GM19324 (cell line): ENCODE data around the gene GABARAPL1.
"Not testable (repeated sequence)": the region's sequence is repeated elsewhere in the genome, so short reads cannot be mapped to it uniquely, and the experiment has no call there.

Source experiments
- ATAC-seq: cut with Tn5 transposase; IDR thresholded peaks from one replicate; pipeline ENCODE4 v1.9.1; 2021; ENCODE audit warnings: mild to moderate bottlenecking, moderate library complexity; ENCODE audit not compliant: unreplicated experiment, low FRiP score

The GABARAPL1 gene

DNA sequence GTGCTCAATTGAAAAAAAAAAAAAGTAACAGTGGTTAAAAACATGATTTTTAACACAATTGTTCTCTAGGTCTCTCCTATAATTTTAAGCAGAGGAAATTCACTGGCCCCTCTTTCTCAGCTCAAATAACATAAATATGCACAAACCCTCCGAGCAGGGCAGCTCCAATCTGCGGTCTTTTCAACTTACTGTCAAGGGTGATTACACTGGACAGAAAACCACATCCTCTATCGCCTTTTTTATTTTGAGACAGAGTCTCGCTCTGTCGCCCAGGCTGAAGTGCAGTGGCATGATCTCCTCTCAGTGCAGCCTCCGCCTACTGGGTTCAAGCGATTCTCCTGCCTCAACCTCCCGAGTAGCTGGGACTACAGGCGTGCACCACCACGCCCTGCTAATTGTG is 16.5 kb upstream of the GABARAPL1 start:
- ATAC-seq, result no peak

DNA sequence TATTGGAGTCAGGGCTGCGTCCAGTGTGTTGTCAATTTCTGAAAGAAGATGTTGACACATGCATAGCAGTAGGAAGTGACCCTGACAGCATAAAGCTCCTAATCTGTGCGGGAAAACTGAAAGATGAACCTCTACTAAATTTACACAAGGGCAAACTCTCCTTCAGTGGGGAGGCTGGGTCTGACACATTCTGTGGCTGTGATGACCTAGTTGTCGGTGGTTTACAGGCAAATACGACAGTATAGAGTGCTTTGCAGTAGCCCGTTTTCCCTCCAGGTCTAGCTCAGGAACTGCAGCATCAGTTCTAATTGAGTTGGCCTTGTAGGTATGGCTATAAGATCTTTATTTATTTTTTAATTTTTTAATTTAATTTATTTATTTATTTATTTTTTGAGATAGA is 14.8 kb upstream of the GABARAPL1 start:
- ATAC-seq, result no peak

DNA sequence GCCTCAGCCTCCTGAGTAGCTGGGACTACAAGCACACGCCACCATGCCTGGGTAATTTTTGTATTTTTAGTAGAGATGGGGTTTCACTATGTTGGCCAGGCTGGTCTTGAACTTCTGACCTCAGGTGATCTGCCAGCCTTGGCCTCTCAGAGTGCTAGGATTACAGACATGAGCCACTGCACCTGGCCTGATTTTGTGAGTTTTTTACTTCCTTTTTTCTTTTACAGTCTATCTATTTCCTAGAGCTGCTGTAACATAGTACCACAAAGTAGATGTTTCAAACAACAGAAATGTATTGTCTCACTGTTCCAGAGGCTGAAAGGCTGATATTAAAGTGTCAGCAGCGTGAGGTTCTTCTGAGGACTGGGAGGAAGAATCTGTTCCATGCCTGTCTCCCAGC is 8.2 kb upstream of the GABARAPL1 start:
- not testable (repeated sequence) for ATAC-seq

GRCh38 chr12:10205220-10205807 is 7.4 kb upstream of the GABARAPL1 start:
- ATAC-seq, result no peak

- ATAC-seq, result no peak
These were observed 5.5 kb upstream of the GABARAPL1 start for GRCh38 chr12:10207136-10207535.

- no peak for ATAC-seq
These were observed 2.5 kb upstream of the GABARAPL1 start for GRCh38 chr12:10210225-10210624.

GRCh38 chr12:10211101-10211939 is 1.4 kb upstream of the GABARAPL1 start:
- no peak for ATAC-seq

GRCh38 chr12:10211940-10212738 is 538 bp upstream of the GABARAPL1 start:
- peak; percentile 65 for ATAC-seq

DNA sequence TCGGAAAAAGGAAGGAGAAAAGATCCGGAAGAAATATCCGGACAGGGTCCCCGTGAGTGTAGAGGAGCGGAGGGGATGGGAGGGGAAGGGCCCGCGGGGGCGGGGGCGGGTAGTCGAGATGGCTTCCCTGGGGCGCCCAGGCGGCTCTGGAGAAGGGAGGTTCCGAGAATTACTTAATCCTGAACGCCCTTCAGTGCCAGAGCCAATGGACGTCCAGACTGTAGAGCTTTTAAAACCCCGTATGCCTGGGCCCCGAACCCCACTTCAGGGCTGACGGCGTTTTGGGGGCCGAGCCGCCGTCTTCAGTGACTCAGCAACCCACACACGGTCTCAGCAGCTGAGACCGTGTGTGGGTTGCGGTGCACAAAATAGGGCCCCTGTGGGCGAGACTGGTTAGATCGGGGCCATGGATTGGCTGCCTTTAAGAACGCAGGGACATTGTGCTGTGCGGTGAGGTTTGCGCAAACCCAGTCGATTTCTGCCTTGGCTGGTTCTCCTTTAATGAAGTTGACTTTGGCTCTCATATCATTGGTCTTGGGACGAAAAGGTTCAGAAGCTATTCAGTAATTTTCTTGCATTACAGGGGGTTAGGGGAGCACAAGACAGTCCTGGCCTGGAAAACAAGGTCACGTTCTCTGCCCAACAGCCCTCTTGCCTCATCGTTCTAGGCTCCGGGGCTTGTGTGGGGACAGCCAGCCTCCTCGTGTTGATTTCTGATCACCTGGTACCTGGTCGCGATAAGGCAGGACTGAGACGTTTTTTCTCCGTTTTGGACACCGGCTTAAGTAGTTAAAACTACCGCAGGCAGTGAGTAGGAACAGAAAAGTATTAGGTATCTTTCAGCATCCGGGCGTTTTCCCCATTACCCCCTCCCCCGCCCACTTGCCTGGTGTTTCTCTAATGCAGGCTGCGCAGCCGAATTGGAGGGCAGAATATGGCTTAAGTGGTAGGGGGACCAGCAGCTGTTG is 775 bp downstream of the GABARAPL1 start:
- ATAC-seq, result peak; percentile 51

DNA sequence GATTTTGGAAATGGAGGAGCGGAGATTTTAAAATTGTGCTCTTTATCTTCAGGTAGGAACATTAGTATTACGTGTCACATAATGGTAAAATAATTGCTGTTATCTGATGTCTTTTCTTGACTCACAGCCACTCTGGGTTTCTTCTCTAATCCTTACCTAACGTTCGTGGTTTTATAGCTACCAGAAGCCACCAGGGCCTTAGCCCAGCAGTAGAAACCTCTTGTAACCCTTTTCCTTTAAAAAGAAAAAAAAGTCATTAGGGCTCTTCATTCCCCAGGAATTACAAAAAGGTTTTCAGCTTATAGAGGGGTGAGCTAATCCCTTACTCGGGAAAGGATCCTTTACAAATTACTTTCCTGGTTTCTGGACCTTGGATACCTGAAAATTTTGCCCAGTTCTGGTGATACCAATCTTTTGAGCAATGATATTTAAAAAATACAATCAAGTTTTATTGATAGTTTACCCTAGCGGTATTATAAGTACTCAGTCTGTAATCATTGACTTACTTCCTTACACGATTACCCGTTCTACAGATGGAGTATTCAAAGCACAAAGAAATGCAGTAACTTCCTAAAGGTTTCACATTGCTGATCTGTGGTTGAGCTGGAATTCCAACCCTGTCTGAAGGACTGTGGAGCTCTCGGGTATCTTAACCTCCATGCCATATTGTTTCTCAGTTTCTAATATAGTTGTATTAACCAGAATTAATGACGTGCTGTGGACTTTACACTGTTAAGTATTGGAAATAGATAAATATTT is 1.6 kb downstream of the GABARAPL1 start:
- ATAC-seq, result no peak

DNA sequence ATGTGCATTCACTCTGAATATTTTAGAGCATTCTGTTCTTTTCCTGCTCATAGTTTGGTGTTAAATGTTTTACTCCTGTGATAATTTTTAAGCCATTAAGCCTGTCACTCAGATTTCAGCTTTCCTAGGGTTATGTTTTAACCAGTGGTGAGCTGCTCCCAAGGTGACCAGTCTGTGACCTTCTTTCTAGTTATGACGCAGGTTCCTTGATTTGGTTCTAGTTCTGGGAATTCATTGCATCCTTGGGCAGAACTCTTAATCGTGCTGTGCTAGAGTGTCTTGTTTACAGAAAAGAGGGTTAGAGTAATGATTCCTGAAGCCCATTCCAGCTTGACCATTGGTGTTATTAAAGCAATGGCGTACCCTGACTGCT is 2.2 kb downstream of the GABARAPL1 start:
- ATAC-seq, result no peak

- no peak for ATAC-seq
These were observed 2.8 kb downstream of the GABARAPL1 start for GRCh38 chr12:10215436-10215835.

DNA sequence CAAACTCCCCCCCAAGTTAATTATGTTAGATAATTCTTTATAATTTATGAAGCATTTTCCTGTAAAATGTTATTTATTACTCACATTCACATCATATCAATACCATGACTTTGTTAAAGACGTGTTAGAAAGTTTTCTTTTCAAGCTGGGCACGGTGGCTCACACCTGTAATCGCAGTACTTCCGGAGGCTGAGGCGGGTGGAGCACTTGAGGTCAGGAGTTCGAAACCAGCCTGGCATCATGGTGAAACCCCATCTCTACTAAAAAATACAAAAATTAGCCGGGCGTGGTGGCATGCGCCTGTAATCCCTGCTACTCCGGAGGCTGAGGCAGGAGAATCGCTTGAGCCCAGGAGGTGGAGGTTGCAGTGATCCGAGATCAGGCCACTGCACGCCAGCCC is 3.3 kb downstream of the GABARAPL1 start:
- not testable (repeated sequence) for ATAC-seq

- ATAC-seq, result no peak
These were observed 5.3 kb downstream of the GABARAPL1 start for GRCh38 chr12:10218021-10218420.

DNA sequence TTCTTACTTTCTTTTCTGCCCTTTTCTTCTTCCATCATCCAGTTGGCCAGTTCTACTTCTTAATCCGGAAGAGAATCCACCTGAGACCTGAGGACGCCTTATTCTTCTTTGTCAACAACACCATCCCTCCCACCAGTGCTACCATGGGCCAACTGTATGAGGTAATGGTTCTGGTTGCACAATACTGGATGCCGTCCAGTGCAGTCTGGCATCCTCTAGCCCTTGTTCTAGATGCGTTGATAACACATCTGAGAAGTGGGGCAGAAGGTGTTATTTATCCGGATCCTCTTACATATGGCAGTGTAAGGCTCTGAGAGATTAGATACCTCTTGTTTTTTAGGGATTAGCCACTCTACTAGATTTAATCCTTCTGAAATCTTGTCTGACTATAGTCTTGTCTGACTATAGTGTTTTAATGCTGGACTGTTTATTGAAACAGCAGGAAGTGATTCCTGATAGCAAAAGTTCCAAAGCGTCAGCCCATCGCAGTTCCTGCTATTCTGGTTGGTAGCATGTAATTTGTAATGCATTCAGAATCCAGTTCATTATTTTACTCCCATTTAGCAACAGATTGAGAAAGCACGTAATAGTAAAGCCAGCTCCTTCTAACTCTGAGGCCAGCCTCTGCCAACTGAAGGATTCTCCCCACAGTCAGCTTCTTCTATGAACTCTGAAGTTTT is 7.9 kb downstream of the GABARAPL1 start:
- ATAC-seq, result no peak

DNA sequence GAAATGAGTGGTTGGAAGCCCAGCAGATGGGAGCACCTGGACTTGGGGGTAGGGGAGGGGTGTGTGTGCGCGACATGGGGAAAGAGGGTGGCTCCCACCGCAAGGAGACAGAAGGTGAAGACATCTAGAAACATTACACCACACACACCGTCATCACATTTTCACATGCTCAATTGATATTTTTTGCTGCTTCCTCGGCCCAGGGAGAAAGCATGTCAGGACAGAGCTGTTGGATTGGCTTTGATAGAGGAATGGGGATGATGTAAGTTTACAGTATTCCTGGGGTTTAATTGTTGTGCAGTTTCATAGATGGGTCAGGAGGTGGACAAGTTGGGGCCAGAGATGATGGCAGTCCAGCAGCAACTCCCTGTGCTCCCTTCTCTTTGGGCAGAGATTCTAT is 9.2 kb downstream of the GABARAPL1 start:
- no peak for ATAC-seq

DNA sequence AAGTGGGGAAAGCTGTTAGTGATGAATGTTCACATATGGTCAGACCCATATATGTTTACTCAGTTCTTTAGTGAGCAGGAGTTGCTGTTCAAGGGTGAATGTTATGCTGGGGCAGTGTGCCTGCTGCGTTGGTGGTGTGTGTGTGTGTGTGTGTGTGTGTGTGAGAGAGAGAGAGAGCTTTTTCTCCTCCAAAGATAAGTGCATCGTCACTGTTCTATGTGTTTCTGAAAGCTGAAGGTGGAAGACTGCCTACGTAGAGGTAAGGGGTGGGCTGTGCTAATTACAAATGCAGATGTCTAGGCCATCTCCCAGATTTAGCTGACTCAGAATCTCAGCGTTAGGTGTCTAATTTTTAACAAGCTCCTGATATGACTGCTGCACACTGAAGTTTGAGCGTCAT is 10.5 kb downstream of the GABARAPL1 start:
- ATAC-seq, result no peak

DNA sequence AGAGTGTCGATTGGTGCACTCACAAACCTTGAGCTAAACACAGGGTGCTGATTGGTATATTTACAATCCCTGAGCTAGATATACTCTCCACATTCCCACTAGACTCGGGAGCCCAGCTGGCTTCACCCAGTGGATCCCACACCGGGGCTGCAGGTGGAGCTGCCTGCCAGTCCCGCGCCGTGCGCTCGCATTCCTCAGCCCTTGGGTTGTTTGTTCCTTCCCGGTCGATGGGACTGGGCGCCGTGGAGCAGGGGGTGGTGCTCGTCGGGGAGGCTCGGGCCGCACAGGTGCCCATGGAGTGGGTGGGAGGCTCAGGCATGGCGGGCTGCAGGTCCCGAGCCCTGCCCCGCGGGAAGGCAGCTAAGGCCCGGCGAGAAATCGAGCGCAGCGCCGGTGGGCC is 12.7 kb downstream of the GABARAPL1 start:
- ATAC-seq, result not testable (repeated sequence)

GRCh38 chr12:10226086-10226485 is 13.4 kb downstream of the GABARAPL1 start:
- ATAC-seq, result no peak
